IgD-negative memory B cell (primary cell): Measurements from ENCODE around the gene ZNF451. TPM values are rescaled to one million over a fixed set of nuclear protein-coding genes. Genes with fewer than 3 reads are reported as not detected.
A peak's percentile ranks its signal among the peaks of the same experiment; 100 is the strongest.
"Not testable (repeated sequence)": the region's sequence is repeated elsewhere in the genome, so short reads cannot be mapped to it uniquely, and the experiment has no call there.

Source experiments
- H3K27ac Mint-ChIP-seq, 3 donors: one replicate each; pipeline ENCODE4 v1.8.0; 2020 to 2022; ENCODE audit warnings: mild to moderate bottlenecking in 3 of 3, mixed read lengths in 3 of 3, moderate library complexity in 1 of 3
- H3K27me3 Mint-ChIP-seq: one replicate; pipeline ENCODE4 v1.8.0; 2021; ENCODE audit warnings: mixed read lengths
- H3K36me3 Mint-ChIP-seq: one replicate; pipeline ENCODE4 v1.8.0; 2020; ENCODE audit warnings: mild to moderate bottlenecking, mixed read lengths
- H3K4me1 Mint-ChIP-seq, 3 donors: one replicate each; pipeline ENCODE4 v1.8.0; 2020 to 2022; ENCODE audit warnings: mixed read lengths in 3 of 3, mild to moderate bottlenecking in 1 of 3
- H3K4me3 Mint-ChIP-seq, 4 donors: one replicate each; pipeline ENCODE4 v1.8.0; 2020 to 2022; ENCODE audit warnings: mild to moderate bottlenecking in 4 of 4, mixed read lengths in 4 of 4, moderate library complexity in 3 of 4
- H3K9me3 Mint-ChIP-seq, 3 donors: one replicate each; pipeline ENCODE4 v1.8.0; 2020 to 2021; ENCODE audit warnings: mixed read lengths in 3 of 3, mild to moderate bottlenecking in 1 of 3
- polyA plus RNA-seq: library from polyadenylated mRNA; unstranded; fragments of 300-500 nt; fragmentation: Illumina TruSeq; gene quantifications from one replicate; pipeline ENCODE4 v1.2.3, GENCODE V29; 2021

ZNF451 gene, protein sequence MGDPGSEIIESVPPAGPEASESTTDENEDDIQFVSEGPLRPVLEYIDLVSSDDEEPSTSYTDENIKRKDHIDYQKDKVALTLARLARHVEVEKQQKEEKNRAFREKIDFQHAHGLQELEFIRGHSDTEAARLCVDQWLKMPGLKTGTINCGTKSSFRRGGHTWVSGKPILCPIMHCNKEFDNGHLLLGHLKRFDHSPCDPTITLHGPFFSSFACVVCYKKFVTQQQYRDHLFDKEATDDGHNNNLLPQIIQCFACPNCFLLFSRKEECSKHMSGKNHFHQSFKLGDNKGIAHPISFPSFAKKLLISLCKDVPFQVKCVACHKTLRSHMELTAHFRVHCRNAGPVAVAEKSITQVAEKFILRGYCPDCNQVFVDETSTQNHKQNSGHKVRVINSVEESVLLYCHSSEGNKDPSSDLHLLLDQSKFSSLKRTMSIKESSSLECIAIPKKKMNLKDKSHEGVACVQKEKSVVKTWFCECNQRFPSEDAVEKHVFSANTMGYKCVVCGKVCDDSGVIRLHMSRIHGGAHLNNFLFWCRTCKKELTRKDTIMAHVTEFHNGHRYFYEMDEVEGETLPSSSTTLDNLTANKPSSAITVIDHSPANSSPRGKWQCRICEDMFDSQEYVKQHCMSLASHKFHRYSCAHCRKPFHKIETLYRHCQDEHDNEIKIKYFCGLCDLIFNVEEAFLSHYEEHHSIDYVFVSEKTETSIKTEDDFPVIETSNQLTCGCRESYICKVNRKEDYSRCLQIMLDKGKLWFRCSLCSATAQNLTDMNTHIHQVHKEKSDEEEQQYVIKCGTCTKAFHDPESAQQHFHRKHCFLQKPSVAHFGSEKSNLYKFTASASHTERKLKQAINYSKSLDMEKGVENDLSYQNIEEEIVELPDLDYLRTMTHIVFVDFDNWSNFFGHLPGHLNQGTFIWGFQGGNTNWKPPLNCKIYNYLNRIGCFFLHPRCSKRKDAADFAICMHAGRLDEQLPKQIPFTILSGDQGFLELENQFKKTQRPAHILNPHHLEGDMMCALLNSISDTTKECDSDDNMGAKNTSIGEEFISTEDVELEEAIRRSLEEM
- polyA plus RNA-seq: 22.3 TPM

- no peaks in the 10 kb centered on the region for H3K27me3 Mint-ChIP-seq
- peaks cover 24 to 29% (median 27%) of the 10 kb centered on the region in 3 donors for H3K4me1 Mint-ChIP-seq
- no peaks in the 10 kb centered on the region for H3K9me3 Mint-ChIP-seq
- H3K36me3 Mint-ChIP-seq: peaks cover 4% of the 10 kb centered on the region
- H3K27ac Mint-ChIP-seq: peak within 1 kb of the TSS; percentile 72 to 95 (median 79)
- H3K4me3 Mint-ChIP-seq: peak within 1 kb of the TSS; percentile 92 to 99 (median 94)
Measured at GRCh38 chr6:57089687-57090457, at the start of gene ZNF451. Gene ZNF451, plus strand, starts transcription at chr6:57090188. Its CDS starts 66 bp downstream, at chr6:57090254.

DNA sequence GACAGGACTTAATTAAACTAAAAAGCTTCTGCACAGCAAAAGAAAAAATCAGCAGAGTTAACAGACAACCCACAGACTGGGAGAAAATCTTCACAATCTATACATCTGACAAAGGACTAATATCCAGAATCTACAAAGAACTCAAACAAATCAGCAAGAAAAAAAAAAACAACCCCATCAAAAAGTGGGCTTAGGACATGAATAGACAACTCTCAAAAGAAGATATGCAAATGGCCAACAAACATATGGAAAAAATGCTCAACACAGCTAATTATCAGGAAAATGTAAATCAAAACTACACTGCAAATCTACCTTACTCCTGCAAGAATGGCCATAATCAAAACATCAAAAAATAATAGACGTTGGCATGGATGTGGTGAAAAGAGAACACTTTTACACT lies 45.9 kb upstream of the ZNF451 start:
- Mint-ChIP-seq H3K4me3 (peak overlapping the region in 1 of 4 donors; percentile 96), H3K27me3 (peaks cover 14% of the 10 kb centered on the region), H3K4me1 (peaks cover 12 to 16% (median 13%) of the 10 kb centered on the region in 3 donors)
- H3K27ac Mint-ChIP-seq, H3K36me3 Mint-ChIP-seq, H3K9me3 Mint-ChIP-seq: not testable (repeated sequence)

- Mint-ChIP-seq H3K27me3 (peaks cover 12% of the 10 kb centered on the region), H3K4me1 (peaks cover 16 to 21% (median 16%) of the 10 kb centered on the region in 3 donors), H3K4me3 (peak overlapping the region in 2 of 4 donors; percentile 15 to 96), H3K9me3 (peaks cover 0 to 6% (median 0%) of the 10 kb centered on the region in 3 donors), H3K27ac (no peak overlapping the region), H3K36me3 (peaks cover 4% of the 10 kb centered on the region)
Measured at GRCh38 chr6:57044568-57044967, 45.4 kb upstream of the ZNF451 start.

GRCh38 chr6:57046332-57047256 lies 43.4 kb upstream of the ZNF451 start, which contains the start of gene KIAA1586:
Gene KIAA1586, plus strand, starts transcription at chr6:57046693. Its CDS starts 63 bp downstream, at chr6:57046756.
- peak within 1 kb of the TSS; percentile 94 to 98 (median 96) for H3K4me3 Mint-ChIP-seq
- H3K36me3 Mint-ChIP-seq, H3K27me3 Mint-ChIP-seq, H3K9me3 Mint-ChIP-seq: not testable (repeated sequence)
- H3K4me1 Mint-ChIP-seq: peaks cover 17 to 23% (median 18%) of the 10 kb centered on the region in 3 donors
- H3K27ac Mint-ChIP-seq: peak within 1 kb of the TSS in 2 of 3 donors; percentile 3 to 51

GRCh38 chr6:57047257-57047585 lies 42.8 kb upstream of the ZNF451 start:
- H3K4me3 Mint-ChIP-seq, H3K27me3 Mint-ChIP-seq, H3K27ac Mint-ChIP-seq, H3K36me3 Mint-ChIP-seq, H3K9me3 Mint-ChIP-seq: not testable (repeated sequence)
- H3K4me1 Mint-ChIP-seq: peaks cover 17 to 23% (median 18%) of the 10 kb centered on the region in 3 donors

GRCh38 chr6:57047859-57048258 lies 42.1 kb upstream of the ZNF451 start:
- H3K27ac Mint-ChIP-seq: peak overlapping the region in 1 of 3 donors; percentile 18
- peaks cover 17 to 23% (median 18%) of the 10 kb centered on the region in 3 donors for H3K4me1 Mint-ChIP-seq
- peak overlapping the region in 3 of 4 donors; percentile 32 to 83 (median 56) for H3K4me3 Mint-ChIP-seq
- H3K9me3 Mint-ChIP-seq, H3K36me3 Mint-ChIP-seq, H3K27me3 Mint-ChIP-seq: not testable (repeated sequence)

DNA sequence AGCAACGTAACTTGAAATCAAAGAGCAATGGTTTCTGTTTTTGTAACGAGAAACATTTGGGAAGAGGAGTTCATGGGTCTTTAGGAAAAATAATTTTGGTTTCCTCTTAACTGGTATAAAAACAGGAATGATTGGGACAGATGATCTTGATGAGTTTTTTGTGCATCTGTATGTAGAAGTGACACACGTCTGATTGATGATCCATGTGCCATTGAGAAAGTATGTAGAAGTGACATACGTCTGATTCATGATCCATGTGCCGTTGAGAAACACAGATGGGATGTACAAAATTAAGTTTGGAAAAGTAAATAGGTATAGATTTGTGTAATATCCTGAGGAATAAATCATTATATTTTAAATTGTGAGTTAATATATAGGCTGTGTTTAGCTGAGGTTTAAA lies 41.4 kb upstream of the ZNF451 start:
- no peak overlapping the region for H3K27ac Mint-ChIP-seq
- H3K9me3 Mint-ChIP-seq: peaks cover 0 to 3% (median 0%) of the 10 kb centered on the region in 3 donors
- peaks cover 6% of the 10 kb centered on the region for H3K36me3 Mint-ChIP-seq
- H3K27me3 Mint-ChIP-seq: no peaks in the 10 kb centered on the region
- H3K4me1 Mint-ChIP-seq: peaks cover 17 to 23% (median 18%) of the 10 kb centered on the region in 3 donors
- peak overlapping the region in 3 of 4 donors; percentile 32 to 83 (median 56) for H3K4me3 Mint-ChIP-seq

DNA sequence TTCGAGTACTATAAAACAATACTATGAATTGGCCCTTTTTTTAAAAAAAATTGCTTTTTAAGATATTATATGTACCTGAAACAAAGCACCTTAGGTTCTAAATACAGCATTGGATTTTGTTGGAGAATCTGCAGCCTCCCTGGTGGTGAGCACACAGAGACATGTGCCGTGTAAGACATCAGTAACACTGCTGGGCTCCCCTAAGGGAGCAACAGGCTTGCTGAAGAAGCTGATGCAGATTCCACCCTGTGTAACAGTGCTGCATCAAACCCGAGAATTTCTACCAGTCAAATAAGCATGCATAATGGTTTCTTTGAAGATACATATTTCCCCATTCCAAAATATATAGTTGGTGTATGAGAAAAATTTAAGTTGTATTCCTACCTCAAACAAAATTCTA lies 26.1 kb upstream of the ZNF451 start:
- H3K27ac Mint-ChIP-seq: no peak overlapping the region
- no peak overlapping the region for H3K4me3 Mint-ChIP-seq
- no peaks in the 10 kb centered on the region for H3K9me3 Mint-ChIP-seq
- peaks cover 0 to 9% (median 5%) of the 10 kb centered on the region in 3 donors for H3K4me1 Mint-ChIP-seq
- H3K27me3 Mint-ChIP-seq: no peaks in the 10 kb centered on the region
- H3K36me3 Mint-ChIP-seq: peaks cover 10% of the 10 kb centered on the region

DNA sequence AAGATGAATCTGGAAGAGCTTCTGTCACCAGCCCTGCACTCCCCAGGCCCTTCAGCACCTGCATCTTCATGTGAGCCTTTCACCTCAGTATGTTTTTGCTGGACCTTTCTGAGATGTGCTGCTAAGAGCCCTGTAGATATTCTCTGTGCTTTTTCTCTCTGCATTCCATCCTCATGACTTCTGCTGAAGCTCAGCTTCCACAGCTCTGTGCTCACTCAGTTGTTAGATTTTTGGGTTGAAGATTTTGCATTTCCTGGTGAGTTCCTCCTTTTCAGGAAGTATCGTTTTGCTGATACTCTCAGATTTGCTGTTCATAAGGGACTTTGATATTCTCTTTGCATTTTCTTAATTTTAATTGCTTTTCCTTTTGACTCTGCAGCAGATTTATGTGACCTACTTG lies 25.2 kb upstream of the ZNF451 start:
- peaks cover 7% of the 10 kb centered on the region for H3K36me3 Mint-ChIP-seq
- H3K9me3 Mint-ChIP-seq: no peaks in the 10 kb centered on the region
- H3K4me1 Mint-ChIP-seq: peaks cover 0 to 9% (median 5%) of the 10 kb centered on the region in 3 donors
- H3K27me3 Mint-ChIP-seq: no peaks in the 10 kb centered on the region
- no peak overlapping the region for H3K27ac Mint-ChIP-seq
- no peak overlapping the region for H3K4me3 Mint-ChIP-seq

DNA sequence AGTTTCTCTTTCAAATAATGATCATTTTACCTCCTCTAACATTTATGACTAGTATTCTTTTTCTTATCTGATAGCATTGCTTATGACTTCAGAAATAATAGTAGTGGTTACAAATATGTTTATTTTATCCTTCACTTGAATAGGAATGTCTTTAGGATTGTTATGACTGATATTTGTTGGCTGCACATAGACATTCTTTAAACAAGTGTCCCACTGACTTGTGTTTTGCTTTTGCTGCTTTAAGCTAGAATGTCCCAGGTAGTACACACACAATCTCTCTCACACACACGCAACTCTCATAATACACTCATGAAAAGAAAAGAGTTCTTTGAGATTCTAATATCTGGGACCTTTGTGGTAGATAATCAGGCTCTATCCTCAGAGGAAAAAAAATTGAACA lies 21.9 kb upstream of the ZNF451 start:
- peaks cover 0 to 8% (median 5%) of the 10 kb centered on the region in 3 donors for H3K4me1 Mint-ChIP-seq

GRCh38 chr6:57069228-57069627 lies 20.8 kb upstream of the ZNF451 start:
- Mint-ChIP-seq H3K27me3 (no peaks in the 10 kb centered on the region), H3K9me3 (no peaks in the 10 kb centered on the region), H3K36me3 (peaks cover 7% of the 10 kb centered on the region), H3K4me3 (no peak overlapping the region), H3K27ac (peak overlapping the region in 2 of 3 donors; percentile 49 to 59), H3K4me1 (peaks cover 0 to 7% (median 5%) of the 10 kb centered on the region in 3 donors)

More for the DNA sequence above, 21.9 kb upstream of the ZNF451 start:
- no peaks in the 10 kb centered on the region for H3K27me3 Mint-ChIP-seq
- no peaks in the 10 kb centered on the region for H3K36me3 Mint-ChIP-seq
- H3K9me3 Mint-ChIP-seq: no peaks in the 10 kb centered on the region
- no peak overlapping the region for H3K27ac Mint-ChIP-seq
- H3K4me3 Mint-ChIP-seq: no peak overlapping the region

- Mint-ChIP-seq H3K4me3 (no peak overlapping the region), H3K36me3 (peaks cover 9% of the 10 kb centered on the region), H3K27me3 (no peaks in the 10 kb centered on the region), H3K4me1 (peaks cover under 1 to 2% (median 1%) of the 10 kb centered on the region in 3 donors), H3K9me3 (peaks cover 0 to 2% (median under 1%) of the 10 kb centered on the region in 3 donors), H3K27ac (peak overlapping the region in 2 of 3 donors; percentile 49 to 59)
Measured at GRCh38 chr6:57069920-57070331, 20.1 kb upstream of the ZNF451 start.

GRCh38 chr6:57072108-57072507 lies 17.9 kb upstream of the ZNF451 start:
- Mint-ChIP-seq H3K9me3 (peaks cover 0 to 6% (median 2%) of the 10 kb centered on the region in 3 donors), H3K4me3 (no peak overlapping the region), H3K36me3 (peaks cover 10% of the 10 kb centered on the region), H3K27ac (no peak overlapping the region), H3K27me3 (no peaks in the 10 kb centered on the region), H3K4me1 (peaks cover 0 to 3% (median 0%) of the 10 kb centered on the region in 3 donors)
